Left ventricle myocardium inferior (tissue), 1 donor: Measurements from ENCODE around the gene EXOC7. TPM values are rescaled to one million over a fixed set of nuclear protein-coding genes. Genes with fewer than 3 reads are reported as not detected.

Experiments
- DNase-seq: peaks from one replicate; pipeline ENCODE4 v3.0.0-alpha.2; 2020
- H3K27ac ChIP-seq: fragments of 200-600 bp; replicated peaks from 2 replicates; pipeline ENCODE4 v1.8.0; 2021
- H3K27me3 ChIP-seq: fragments of 200-600 bp; 2 replicates; pipeline ENCODE4 v1.8.0; 2021; ENCODE audit warnings: low read depth
- H3K36me3 ChIP-seq: fragments of 200-600 bp; 2 replicates; pipeline ENCODE4 v1.8.0; 2021
- H3K4me1 ChIP-seq: fragments of 200-600 bp; 2 replicates; pipeline ENCODE4 v1.8.0; 2021
- H3K4me3 ChIP-seq: fragments of 200-600 bp; 2 replicates; pipeline ENCODE4 v1.8.0; 2021; ENCODE audit warnings: mild to moderate bottlenecking, moderate library complexity
- H3K9me3 ChIP-seq: fragments of 200-600 bp; replicated peaks from 2 replicates; pipeline ENCODE4 v1.8.0; 2021
- CTCF ChIP-seq: fragments of 200-600 bp; IDR thresholded peaks from 2 replicates; pipeline ENCODE4 v1.8.0; 2021; ENCODE audit warnings: antibody characterized with exemption, mild to moderate bottlenecking, borderline replicate concordance
- intact Hi-C: fragments of 100-400 bp; cut with micrococcal nuclease; formaldehyde crosslinking; loops from one replicate; pipeline ENCODE4 v1.11.0; 2022
- total RNA-seq: library from RNA; stranded (reverse); fragmentation: NEBNext Ultra II Directional; extraction: Animal tissue kit (Norgen Biotek cat#: 25700); gene quantifications from one replicate; pipeline ENCODE4 v1.2.1, GENCODE V29; 2021
- donor health status: DM: no; HTN: yes; CAD: no; lungs with severe emphysema.

The EXOC7 gene
- total RNA-seq, 1 donor from 2014 or later: 81.1 TPM

DNA sequence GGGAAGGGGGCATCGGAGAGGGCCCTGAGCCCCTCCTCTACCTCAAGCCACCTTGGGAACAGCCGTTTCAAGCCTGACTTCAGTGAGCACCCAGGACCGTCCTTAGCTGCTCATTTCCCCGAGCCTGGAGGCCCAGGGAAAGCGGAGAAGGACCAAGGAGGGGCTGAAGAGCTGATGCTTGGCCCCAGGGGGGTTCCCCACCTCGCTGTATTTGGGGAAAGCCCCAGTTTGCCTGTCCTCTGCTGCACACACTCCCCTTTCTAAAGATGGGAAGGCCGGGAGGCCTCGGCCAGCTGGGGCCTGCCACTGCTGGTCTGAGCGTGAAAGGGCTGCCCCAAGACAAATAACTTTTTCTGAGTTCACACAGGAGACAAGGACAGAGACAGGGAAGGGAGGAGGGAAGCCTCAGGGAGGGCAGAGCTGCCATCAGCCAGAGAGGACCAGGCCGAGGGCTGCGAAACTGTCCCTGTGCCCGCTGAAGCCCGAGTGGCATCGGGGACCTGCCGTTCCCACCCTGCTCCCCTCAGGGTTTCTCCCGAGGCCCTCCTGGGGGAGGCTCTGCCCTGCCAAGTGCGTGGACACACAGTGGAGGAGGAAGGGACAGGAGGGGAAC is 13.0 kb downstream of the EXOC7 start:
- intact Hi-C loops: no loop called here
- Histone ChIP-seq H3K27ac (no peak overlapping the region), H3K36me3 (peaks cover 98% of the 10 kb centered on the region), H3K4me1 (peaks cover 9% of the 10 kb centered on the region), H3K4me3 (no peak overlapping the region), H3K9me3 (no peaks in the 10 kb centered on the region), H3K27me3 (no peaks in the 10 kb centered on the region)
- no peak for TF ChIP-seq CTCF
- DNase-seq: no peak

DNA sequence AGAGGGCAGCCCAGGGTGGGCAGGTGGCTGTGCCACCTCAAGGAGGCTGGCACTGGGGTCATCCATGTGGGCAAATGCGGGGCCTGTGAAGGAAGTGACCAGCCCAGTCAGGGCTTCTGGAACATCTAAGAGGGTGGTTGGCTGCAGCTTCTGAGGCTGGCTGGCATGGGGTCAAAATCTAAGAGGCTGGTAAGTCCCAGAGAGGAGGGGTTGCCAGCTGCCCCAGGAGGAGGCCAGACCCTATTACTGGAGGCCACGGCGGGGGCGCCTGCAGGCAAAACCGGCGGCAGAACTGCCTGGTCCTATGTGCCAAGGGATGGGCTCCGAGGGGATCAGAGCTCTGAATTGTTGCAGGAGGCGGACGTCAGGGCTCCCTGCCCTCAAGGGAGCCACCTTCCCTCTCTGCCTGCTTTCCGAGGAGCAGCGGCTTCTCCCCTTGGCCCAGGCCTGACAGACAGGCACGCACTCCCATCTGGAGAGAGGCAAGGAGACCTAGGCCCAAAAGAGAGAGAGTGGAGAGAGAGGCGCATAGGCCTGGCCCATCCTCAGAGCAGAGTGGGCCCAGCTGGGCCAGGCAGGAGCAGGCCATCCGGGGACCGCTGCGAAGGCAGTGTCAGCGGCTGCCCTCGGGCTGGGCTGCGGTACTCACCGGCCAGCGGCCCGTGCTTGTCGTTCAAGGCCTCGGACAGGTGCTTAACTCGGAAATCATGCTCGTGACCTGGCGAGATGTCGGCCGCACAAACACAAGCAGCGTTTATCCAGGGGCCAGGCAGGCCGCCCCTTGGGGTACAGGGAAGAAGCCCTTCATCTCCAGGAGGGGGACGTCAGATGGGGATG is 13.7 kb downstream of the EXOC7 start:
- Histone ChIP-seq H3K4me1 (peaks cover 9% of the 10 kb centered on the region), H3K36me3 (peaks cover 98% of the 10 kb centered on the region), H3K9me3 (no peaks in the 10 kb centered on the region), H3K27me3 (no peaks in the 10 kb centered on the region), H3K4me3 (no peak overlapping the region), H3K27ac (no peak overlapping the region)
- no peak for TF ChIP-seq CTCF
- no peak for DNase-seq
- intact Hi-C loops: no loop called here

GRCh38 chr17:76088868-76089576 is 14.6 kb downstream of the EXOC7 start:
- Histone ChIP-seq H3K4me1 (peaks cover 9% of the 10 kb centered on the region), H3K36me3 (peaks cover 96% of the 10 kb centered on the region), H3K27ac (no peak overlapping the region), H3K9me3 (no peaks in the 10 kb centered on the region), H3K27me3 (no peaks in the 10 kb centered on the region), H3K4me3 (no peak overlapping the region)
- intact Hi-C loops: no loop called here
- DNase-seq: no peak
- no peak for TF ChIP-seq CTCF

GRCh38 chr17:76088041-76088867 is 15.3 kb downstream of the EXOC7 start:
- intact Hi-C loops: no loop called here
- Histone ChIP-seq H3K27me3 (no peaks in the 10 kb centered on the region), H3K36me3 (peaks cover 96% of the 10 kb centered on the region), H3K4me1 (peaks cover 9% of the 10 kb centered on the region), H3K9me3 (no peaks in the 10 kb centered on the region), H3K4me3 (no peak overlapping the region), H3K27ac (no peak overlapping the region)
- DNase-seq: no peak
- TF ChIP-seq CTCF: no peak

GRCh38 chr17:76087531-76087930 is 16.1 kb downstream of the EXOC7 start:
- H3K9me3 ChIP-seq: no peaks in the 10 kb centered on the region
- H3K36me3 ChIP-seq: peaks cover 92% of the 10 kb centered on the region
- no peaks in the 10 kb centered on the region for H3K27me3 ChIP-seq
- TF ChIP-seq CTCF: no peak
- intact Hi-C loops: no loop called here
- DNase-seq: no peak
- H3K4me3 ChIP-seq: no peak overlapping the region
- H3K4me1 ChIP-seq: peaks cover 9% of the 10 kb centered on the region
- no peak overlapping the region for H3K27ac ChIP-seq
